ENCODE data around the gene IFITM1. TPM values are rescaled to one million over a fixed set of nuclear protein-coding genes. Genes with fewer than 3 reads are reported as not detected.
"Not testable (repeated sequence)": the region's sequence is repeated elsewhere in the genome, so short reads cannot be mapped to it uniquely, and the experiment has no call there.

Gene IFITM1
- total RNA-seq, 2 experiments from 2014 or later = 296 to 304 TPM

DNA sequence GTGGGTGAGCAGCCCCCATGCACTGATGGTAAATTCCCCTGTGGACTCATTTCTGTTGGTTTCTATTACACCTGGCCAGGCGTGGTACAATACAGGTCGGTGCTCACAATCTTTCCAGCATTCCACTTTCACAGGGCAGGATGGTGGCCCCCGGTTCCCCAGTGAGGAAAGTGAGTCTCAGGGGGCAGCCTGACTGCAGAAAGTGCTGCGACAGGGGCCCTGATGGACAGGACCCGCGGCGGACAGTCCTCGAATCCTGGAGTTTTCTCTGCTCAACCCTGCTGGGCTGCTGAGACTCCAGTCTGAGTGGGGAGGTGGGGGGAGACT, 28.0 kb upstream of the IFITM1 start:
- no peak for TF ChIP-seq CTCF (IDR thresholded peaks at IDR 0.05)
- POLR2A ChIA-PET = interaction anchor here (0.8 to 1.4 kb wide), 4 partner anchors 12 to 70 kb away, joined by 3 read pairs; no protein-coding TSS in a partner anchor
- Mint-ChIP-seq H3K27me3 (peaks cover 6% of the 10 kb centered on the region), H3K4me3 (no peak overlapping the region), H3K36me3 (ENCODE audit: low read depth) (peaks cover 47% of the 10 kb centered on the region), H3K9me3 (no peaks in the 10 kb centered on the region), H3K27ac (peak overlapping the region; percentile 70), H3K4me1 (ENCODE audit: low read depth) (peaks cover 60% of the 10 kb centered on the region)
- intact Hi-C loops (cut with micrococcal nuclease) = no loop called here
- DNase-seq (no peak), ATAC-seq (no peak)
- CTCF ChIA-PET = interaction anchor here (1.5 to 4.5 kb wide), 2 partner anchors 20 to 35 kb away, joined by 8 to 26 read pairs; no protein-coding TSS in a partner anchor

GRCh38 chr11:286977-287820, 26.6 kb upstream of the IFITM1 start:
- H3K9me3 Mint-ChIP-seq; ATAC-seq; H3K27me3 Mint-ChIP-seq; intact Hi-C loops (cut with micrococcal nuclease): not testable (repeated sequence)
- ChIA-PET POLR2A (interaction anchor here (0.5 to 6.2 kb wide), 14 partner anchors 7 to 119 kb away, joined by 3 to 67 read pairs (median 4); partner anchors contain the start of genes BET1L, IFITM5, NLRP6 and RIC8A), CTCF (interaction anchor here (1.4 to 4.5 kb wide), 5 partner anchors 8 to 36 kb away, joined by 3 to 26 read pairs (median 6); no protein-coding TSS in a partner anchor)
- H3K36me3 Mint-ChIP-seq (ENCODE audit: low read depth) = peaks cover 44% of the 10 kb centered on the region
- peak; percentile 78 for DNase-seq
- peak overlapping the region; percentile 97 for H3K4me3 Mint-ChIP-seq
- peak overlapping the region; percentile 98 for H3K27ac Mint-ChIP-seq
- H3K4me1 Mint-ChIP-seq (ENCODE audit: low read depth) = peaks cover 56% of the 10 kb centered on the region

GRCh38 chr11:287821-288477, 25.9 kb upstream of the IFITM1 start:
- ATAC-seq = peak; percentile 38

GRCh38 chr11:288478-289397, 25.1 kb upstream of the IFITM1 start, which contains the start of gene PGGHG:
Gene PGGHG, plus strand, starts transcription at chr11:289126. Its CDS starts 691 bp downstream, at chr11:289817.
- POLR2A ChIA-PET = interaction anchor here (0.7 to 6.2 kb wide), 22 partner anchors 9 to 210 kb away, joined by 3 to 67 read pairs (median 4); partner anchors contain the start of genes BET1L, IFITM5, NLRP6 and PSMD13
- DNase-seq (peak; percentile 56), ATAC-seq (peak; percentile 14)
- Mint-ChIP-seq H3K9me3 (no peaks in the 10 kb centered on the region), H3K27me3 (no peaks in the 10 kb centered on the region), H3K4me1 (ENCODE audit: low read depth) (peaks cover 50% of the 10 kb centered on the region), H3K36me3 (ENCODE audit: low read depth) (peaks cover 42% of the 10 kb centered on the region), H3K4me3 (peak within 1 kb of the TSS; percentile 97), H3K27ac (peak within 1 kb of the TSS; percentile 98)
- CTCF ChIA-PET = interaction anchor here (1.0 to 4.5 kb wide), 5 partner anchors 10 to 38 kb away, joined by 4 to 26 read pairs (median 6); partner anchors contain the start of gene NLRP6
- TF ChIP-seq CTCF (IDR thresholded peaks at IDR 0.05) = no peak
- intact Hi-C loops (cut with micrococcal nuclease) = no loop called here

More at GRCh38 chr11:287821-288477, 25.9 kb upstream of the IFITM1 start:
- TF ChIP-seq CTCF (IDR thresholded peaks at IDR 0.05) = no peak
- H3K36me3 Mint-ChIP-seq (ENCODE audit: low read depth) = peaks cover 42% of the 10 kb centered on the region
- H3K27ac Mint-ChIP-seq = peak overlapping the region; percentile 98
- no peak for DNase-seq
- H3K9me3 Mint-ChIP-seq = no peaks in the 10 kb centered on the region
- H3K4me1 Mint-ChIP-seq (ENCODE audit: low read depth) = peaks cover 53% of the 10 kb centered on the region
- H3K4me3 Mint-ChIP-seq = peak overlapping the region; percentile 97
- no peaks in the 10 kb centered on the region for H3K27me3 Mint-ChIP-seq
- CTCF ChIA-PET = interaction anchor here (1.0 to 4.5 kb wide), 5 partner anchors 9 to 37 kb away, joined by 3 to 26 read pairs (median 6); no protein-coding TSS in a partner anchor
- POLR2A ChIA-PET = interaction anchor here (0.6 to 6.2 kb wide), 19 partner anchors 8 to 118 kb away, joined by 3 to 67 read pairs (median 4); partner anchors contain the start of genes BET1L, IFITM5, NLRP6 and PSMD13
- intact Hi-C loops (cut with micrococcal nuclease) = no loop called here
